Common myeloid progenitor, CD34-positive (primary cell): ENCODE results near the gene MYLK.

Source experiments
- CTCF ChIA-PET: fragments of 350-600 bp; sonication (Branson Sonifier 250); formaldehyde crosslinking; loops from one replicate; lab custom pipeline; 2021; ENCODE audit warnings: antibody characterized with exemption; lab: Charles Lee
- POLR2A ChIA-PET: fragments of 350-600 bp; sonication (Branson Sonifier 250); formaldehyde crosslinking; loops from one replicate; lab custom pipeline; 2021; ENCODE audit warnings: antibody characterized with exemption; lab: Charles Lee
- DNase-seq, 3 donors: peaks; one replicate each; pipeline versions ENCODE4 v3.0.0 to v3.0.0-alpha.2; 2013
- H3K27ac ChIP-seq, 2 experiments: 1 replicate in 1 of 2; 2 replicates in 1 of 2; pipeline ENCODE4 v1.7.0; 2013; ENCODE audit warnings: inconsistent platforms in 2 of 2, low read length in 2 of 2, mild to moderate bottlenecking in 2 of 2, low read depth in 1 of 2, moderate library complexity in 1 of 2; ENCODE audit not compliant: severe bottlenecking in 2 of 2, insufficient read depth in 1 of 2, poor library complexity in 1 of 2
- H3K27me3 ChIP-seq, 5 experiments: replicated peaks in 2 of 5; 1 replicate in 3 of 5; 2 replicates in 2 of 5; pipeline versions ENCODE4 v1.6.1 to v1.7.0; 2013; ENCODE audit warnings: low read length in 4 of 5, mild to moderate bottlenecking in 2 of 5, moderate library complexity in 2 of 5, inconsistent platforms in 1 of 5; ENCODE audit not compliant: insufficient read depth in 5 of 5, control insufficient read depth in 4 of 5
- H3K36me3 ChIP-seq, 4 experiments: 1 replicate in 2 of 4; 2 replicates in 2 of 4; pipeline versions ENCODE4 v1.6.1 to v1.7.0; 2013; ENCODE audit warnings: low read length in 3 of 4, control low read depth in 1 of 4, mild to moderate bottlenecking in 1 of 4; ENCODE audit not compliant: control insufficient read depth in 4 of 4, insufficient read depth in 4 of 4
- H3K4me1 ChIP-seq, 4 experiments: 1 replicate in 3 of 4; 2 replicates in 1 of 4; pipeline versions ENCODE4 v1.6.1 to v1.7.1; 2013; ENCODE audit warnings: low read length in 3 of 4, mild to moderate bottlenecking in 3 of 4, control low read depth in 1 of 4, inconsistent platforms in 1 of 4, moderate library complexity in 1 of 4; ENCODE audit not compliant: control insufficient read depth in 4 of 4, insufficient read depth in 4 of 4; ENCODE audit errors: control extremely low read depth in 1 of 4
- H3K4me3 ChIP-seq, 7 experiments: 1 replicate in 4 of 7; 2 replicates in 3 of 7; pipeline versions ENCODE4 v1.5.1 to v1.7.0; 2013; ENCODE audit warnings: mild to moderate bottlenecking in 7 of 7, low read length in 6 of 7, moderate library complexity in 6 of 7, inconsistent platforms in 2 of 7, low read depth in 2 of 7, control low read depth in 1 of 7; ENCODE audit not compliant: insufficient read depth in 4 of 7, control insufficient read depth in 1 of 7; ENCODE audit errors: extremely low read depth in 1 of 7
- H3K9me3 ChIP-seq, 5 experiments: 1 replicate in 4 of 5; 2 replicates in 1 of 5; pipeline versions ENCODE4 v1.6.1 to v1.7.1; 2013; ENCODE audit warnings: low read length in 4 of 5, mild to moderate bottlenecking in 2 of 5, inconsistent platforms in 1 of 5, low read depth in 1 of 5, moderate library complexity in 1 of 5; ENCODE audit not compliant: control insufficient read depth in 4 of 5, insufficient read depth in 2 of 5; ENCODE audit errors: control extremely low read depth in 1 of 5
- WGBS: methylation state at CpG from one replicate; pipeline ENCODE4 v1.1.5; 2013; ENCODE audit not compliant: insufficient coverage; 5-methylcytosine and 5-hydroxymethylcytosine counted together

MYLK gene

DNA sequence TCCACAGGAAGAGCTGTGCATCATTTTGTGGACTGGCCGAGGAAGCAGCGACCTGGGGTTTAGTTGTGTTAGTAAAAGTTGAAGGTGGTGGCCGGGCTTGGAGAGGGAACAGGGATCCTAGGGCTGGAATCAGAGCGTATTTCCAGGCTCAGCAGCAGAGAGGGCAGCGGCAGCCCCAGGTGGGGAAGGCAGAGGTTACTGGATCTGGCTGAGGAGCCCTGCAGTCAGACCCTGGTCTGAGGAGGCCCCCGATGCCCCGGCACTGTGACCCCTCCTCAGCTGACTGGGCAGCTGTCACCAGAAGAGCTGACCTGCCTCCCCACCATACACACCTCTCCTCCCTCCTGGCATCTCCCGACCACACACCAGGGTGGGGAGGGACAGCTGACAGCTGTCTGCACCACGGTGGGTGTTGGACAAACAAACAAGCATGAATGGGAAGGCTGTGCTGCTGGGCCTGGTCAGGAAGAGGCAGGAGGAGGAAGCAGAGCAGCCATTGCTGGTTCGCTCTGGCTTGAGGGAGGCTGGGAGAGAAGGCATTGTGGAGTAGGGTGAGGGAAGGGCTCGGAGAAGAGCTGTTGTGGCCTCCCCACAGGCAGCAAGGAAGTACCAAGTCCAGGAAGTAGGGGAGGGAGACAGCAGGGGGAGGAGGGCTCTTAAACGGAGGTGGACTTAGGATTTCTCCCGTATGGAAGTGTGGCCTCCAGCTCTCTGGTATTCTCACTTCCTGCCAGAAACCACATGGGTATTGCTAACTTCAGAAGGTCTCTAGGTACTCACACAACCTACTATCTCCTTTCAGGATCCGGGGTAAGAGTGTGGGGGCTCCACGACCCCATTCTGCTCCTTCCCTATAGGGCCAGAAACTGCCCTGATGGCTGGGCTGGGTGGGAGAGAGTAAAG is 249.7 kb downstream of the MYLK start:
- no peak for DNase-seq

GRCh38 chr3:123633530-123633929 is 250.6 kb downstream of the MYLK start:
- DNase-seq: no peak
- CTCF ChIA-PET: interaction anchor here (0.8 to 2.1 kb wide), 2 partner anchors 9 to 19 kb away, joined by 3 to 7 read pairs; no protein-coding TSS in a partner anchor
- H3K9me3 ChIP-seq: no peaks in the 10 kb centered on the region
- peaks cover 0 to 24% (median 6%) of the 10 kb centered on the region in 4 experiments for H3K36me3 ChIP-seq
- no peak overlapping the region for H3K4me3 ChIP-seq
- WGBS: no CpG with 5 or more reads among the region's 2 CpGs
- peaks cover 0 to 11% (median 5%) of the 10 kb centered on the region in 4 experiments for H3K4me1 ChIP-seq
- POLR2A ChIA-PET: no interaction called here
- no peaks in the 10 kb centered on the region for H3K27me3 ChIP-seq
- no peak overlapping the region for H3K27ac ChIP-seq

More for the DNA sequence above, 249.7 kb downstream of the MYLK start:
- Histone ChIP-seq H3K4me3 (no peak overlapping the region), H3K27ac (no peak overlapping the region), H3K36me3 (peaks cover 0 to 22% (median 6%) of the 10 kb centered on the region in 4 experiments), H3K9me3 (no peaks in the 10 kb centered on the region), H3K27me3 (no peaks in the 10 kb centered on the region), H3K4me1 (peaks cover 0 to 11% (median 7%) of the 10 kb centered on the region in 4 experiments)
- POLR2A ChIA-PET: no interaction called here
- CTCF ChIA-PET: interaction anchor here (0.8 to 2.1 kb wide), 3 partner anchors 8 to 18 kb away, joined by 3 to 7 read pairs (median 4); no protein-coding TSS in a partner anchor
- 89% methylated on average over 7 of the region's 15 CpGs for WGBS

DNA sequence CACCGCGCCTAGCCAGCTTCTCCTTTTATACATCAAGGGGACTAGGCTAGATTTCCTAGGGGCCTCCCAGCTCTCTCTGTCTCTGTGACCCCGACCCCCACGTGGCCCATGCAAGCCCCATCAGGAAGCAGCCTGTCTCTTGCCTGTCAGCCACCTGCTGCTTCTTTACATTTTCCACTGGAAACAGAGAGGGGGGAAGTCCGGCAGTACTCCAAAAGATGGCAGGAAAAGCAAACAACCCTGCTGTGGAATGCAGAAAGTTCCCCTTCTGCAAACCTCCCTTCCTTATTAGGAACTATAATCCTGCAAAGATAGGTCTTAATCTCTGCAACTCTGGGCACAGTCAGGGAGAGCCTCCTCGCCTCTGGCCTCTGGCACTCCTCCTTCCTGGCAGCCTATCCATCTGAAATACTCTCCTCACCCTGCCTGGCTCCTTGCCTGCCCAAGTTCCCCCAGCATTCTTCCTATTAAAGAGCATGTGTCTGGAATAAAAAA is 251.9 kb downstream of the MYLK start:
- Histone ChIP-seq H3K9me3 (no peaks in the 10 kb centered on the region), H3K4me3 (no peak overlapping the region), H3K4me1 (peaks cover 0 to 11% (median 5%) of the 10 kb centered on the region in 4 experiments), H3K27me3 (no peaks in the 10 kb centered on the region), H3K36me3 (peaks cover 0 to 24% (median 6%) of the 10 kb centered on the region in 4 experiments), H3K27ac (no peak overlapping the region)
- 69% methylated on average over 4 of the region's 6 CpGs for WGBS
- DNase-seq: no peak
- ChIA-PET POLR2A (no interaction called here), CTCF (interaction anchor here (1.1 to 2.5 kb wide), 2 partner anchors 10 to 47 kb away, joined by 3 to 10 read pairs; partner anchors contain the start of gene HACD2)

- Histone ChIP-seq H3K4me1 (peaks cover 0 to 8% (median 4%) of the 10 kb centered on the region in 4 experiments), H3K27ac (no peak overlapping the region), H3K36me3 (peaks cover 0 to 21% (median 5%) of the 10 kb centered on the region in 4 experiments), H3K27me3 (no peaks in the 10 kb centered on the region), H3K9me3 (no peaks in the 10 kb centered on the region), H3K4me3 (no peak overlapping the region)
- POLR2A ChIA-PET: no interaction called here
- no CpG with 5 or more reads among the region's 4 CpGs for WGBS
- CTCF ChIA-PET: interaction anchor here (0.8 kb wide), 1 partner anchor 10 kb away, joined by 3 read pairs; no protein-coding TSS in a partner anchor
- no peak for DNase-seq
Measured at GRCh38 chr3:123629747-123630047, 254.4 kb downstream of the MYLK start.

GRCh38 chr3:123628996-123629746 is 255.0 kb downstream of the MYLK start:
- H3K36me3 ChIP-seq: peaks cover 0 to 17% (median 5%) of the 10 kb centered on the region in 4 experiments
- POLR2A ChIA-PET: no interaction called here
- H3K27me3 ChIP-seq: no peaks in the 10 kb centered on the region
- H3K4me1 ChIP-seq: peaks cover 0 to 3% (median 1%) of the 10 kb centered on the region in 4 experiments
- no peak for DNase-seq
- no peak overlapping the region for H3K4me3 ChIP-seq
- H3K9me3 ChIP-seq: no peaks in the 10 kb centered on the region
- 94% methylated on average over 14 of the region's 22 CpGs for WGBS
- CTCF ChIA-PET: interaction anchor here (1.2 to 1.3 kb wide), 2 partner anchors 11 to 12 kb away, joined by 3 to 4 read pairs; no protein-coding TSS in a partner anchor
- H3K27ac ChIP-seq: no peak overlapping the region

DNA sequence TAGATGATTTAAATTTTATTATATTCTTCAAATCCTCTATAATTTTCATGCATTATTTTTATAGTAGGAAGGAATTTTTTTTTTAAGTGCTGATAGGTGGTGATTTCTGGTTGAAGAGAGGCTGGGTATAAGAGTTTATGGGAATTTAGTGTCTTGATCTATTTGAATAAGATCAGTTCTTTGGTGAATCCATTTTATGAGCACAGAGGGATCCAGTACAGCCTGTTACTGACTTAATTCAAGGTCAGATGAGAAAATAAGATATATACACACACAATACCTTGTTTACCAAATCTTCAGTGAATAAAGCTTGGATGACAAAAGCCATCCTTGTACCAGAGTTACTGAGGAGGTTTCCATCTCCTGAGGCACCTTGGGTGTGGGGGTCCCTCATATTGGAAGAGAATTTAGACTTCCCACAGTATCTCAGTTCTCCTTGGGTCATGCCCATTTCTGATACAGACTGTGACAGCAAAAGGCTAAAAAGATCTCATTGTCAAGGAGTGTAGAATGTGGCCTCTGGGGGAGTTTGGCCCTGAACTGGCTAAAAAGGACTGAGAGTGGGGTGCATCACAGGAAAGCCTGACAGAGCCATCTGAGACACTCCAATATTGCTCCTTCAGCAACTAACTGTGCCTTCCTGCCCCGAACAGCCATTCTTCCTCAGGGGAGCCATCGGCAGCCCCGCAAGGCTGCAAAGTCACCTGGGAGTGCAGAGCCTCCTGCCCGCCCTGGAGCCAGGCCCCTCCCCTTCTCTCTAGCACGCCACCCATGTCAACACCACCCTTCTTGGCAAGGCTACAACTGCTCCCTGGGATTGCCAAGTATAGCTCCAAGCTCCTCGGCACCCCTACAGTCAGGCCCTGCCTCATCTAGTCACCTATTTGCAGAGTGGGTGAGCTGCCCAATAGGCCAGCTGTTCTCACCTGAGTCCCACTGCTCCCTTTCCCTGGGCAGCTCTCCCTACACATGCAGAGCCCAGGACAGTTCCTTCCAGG is 256.2 kb downstream of the MYLK start:
- CTCF ChIA-PET: interaction anchor here (0.6 to 1.3 kb wide), 4 partner anchors 10 to 688 kb away, joined by 3 to 5 read pairs (median 4); no protein-coding TSS in a partner anchor
- WGBS: 100% methylated on average over 4 of the region's 6 CpGs
- Histone ChIP-seq H3K9me3 (no peaks in the 10 kb centered on the region), H3K27me3 (no peaks in the 10 kb centered on the region), H3K4me3 (no peak overlapping the region), H3K27ac (no peak overlapping the region), H3K4me1 (peaks cover 0 to 3% (median 1%) of the 10 kb centered on the region in 4 experiments), H3K36me3 (peaks cover 0 to 14% (median 5%) of the 10 kb centered on the region in 4 experiments)
- DNase-seq: no peak
- POLR2A ChIA-PET: no interaction called here
